D341Med (cell line): ENCODE data around the gene NR0B2.
"Not testable (repeated sequence)": the region's sequence is repeated elsewhere in the genome, so short reads cannot be mapped to it uniquely, and the experiment has no call there.

Experiments
- DNase-seq: peaks from one replicate; pipeline ENCODE4 v3.0.0; 2012; ENCODE audit warnings: low spot score

NR0B2 gene

GRCh38 chr1:26913754-26914619 is at the start of gene NR0B2:
Gene NR0B2 (minus strand): TSS chr1:26913975. CDS start chr1:26913940, 35 bp downstream.
- no peak for DNase-seq

GRCh38 chr1:26961826-26962225 is 48.1 kb upstream of the NR0B2 start:
- DNase-seq = no peak

DNA sequence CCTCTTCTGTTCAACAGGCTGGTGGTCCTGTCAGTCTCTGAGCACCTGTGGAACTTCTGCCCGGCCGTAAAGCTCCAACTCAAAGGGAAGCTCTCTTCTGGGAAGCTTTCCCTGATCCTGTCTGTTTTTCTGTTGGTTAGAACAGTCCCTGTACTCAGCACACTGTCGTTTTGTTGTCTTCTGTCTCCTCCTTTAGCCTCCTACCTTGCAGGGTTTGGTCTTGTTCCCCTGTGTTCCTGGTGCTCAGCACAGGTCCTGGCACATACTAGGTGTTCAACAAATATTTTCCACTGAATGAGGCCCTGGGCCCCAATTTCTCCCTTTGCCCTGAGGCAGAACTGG is 46.8 kb upstream of the NR0B2 start:
- no peak for DNase-seq

DNA sequence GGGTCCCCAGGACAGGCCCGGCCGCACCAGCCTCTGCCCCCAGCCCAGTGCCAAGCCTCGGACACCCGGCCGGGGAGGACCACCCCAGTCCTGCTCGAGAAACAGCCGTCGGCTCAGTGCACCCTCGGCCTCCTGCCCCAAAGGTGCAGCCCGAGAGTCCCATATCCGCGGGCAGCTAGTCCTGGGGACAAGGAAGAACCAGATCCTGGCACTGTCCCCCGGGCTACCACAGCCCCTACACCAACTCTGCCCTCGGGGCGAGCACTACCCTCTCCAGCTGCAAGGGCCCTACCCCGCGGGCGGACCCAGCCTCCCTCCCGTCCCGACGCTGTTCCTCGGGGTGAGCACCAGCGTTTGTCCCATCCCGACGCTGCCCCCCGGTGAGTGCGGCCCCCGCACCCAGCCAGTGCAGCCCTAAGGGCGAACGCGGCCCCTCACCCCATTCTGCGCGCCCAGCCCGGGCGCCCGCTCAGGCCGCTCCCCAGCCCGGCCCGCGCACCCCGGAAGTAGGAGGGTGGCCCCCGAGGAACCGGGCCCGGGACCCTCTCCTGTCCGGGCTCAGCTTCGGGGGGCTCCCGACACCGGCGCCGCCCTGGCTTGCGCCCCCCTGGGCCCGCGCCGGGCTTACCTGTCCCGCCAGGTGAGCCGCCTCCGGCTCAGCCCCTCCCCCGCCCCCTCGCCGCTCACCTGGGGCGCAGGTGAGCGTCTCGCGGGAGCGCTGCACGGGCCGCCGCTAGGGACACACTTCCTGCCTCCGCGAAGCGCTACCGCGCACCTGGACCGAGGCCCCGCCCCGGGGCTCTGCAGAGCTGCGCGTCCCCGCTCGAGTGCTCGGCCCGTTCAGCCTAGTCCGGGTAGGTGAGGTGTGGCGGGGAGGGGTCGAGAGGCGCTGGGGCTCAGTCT is 46.2 kb upstream of the NR0B2 start, which contains the start of gene KDF1:
KDF1 (minus strand) TSS at position 747 of the 903 bp plus-strand sequence. CDS start 8,088 bp downstream, outside the sequence.
- no peak for DNase-seq

DNA sequence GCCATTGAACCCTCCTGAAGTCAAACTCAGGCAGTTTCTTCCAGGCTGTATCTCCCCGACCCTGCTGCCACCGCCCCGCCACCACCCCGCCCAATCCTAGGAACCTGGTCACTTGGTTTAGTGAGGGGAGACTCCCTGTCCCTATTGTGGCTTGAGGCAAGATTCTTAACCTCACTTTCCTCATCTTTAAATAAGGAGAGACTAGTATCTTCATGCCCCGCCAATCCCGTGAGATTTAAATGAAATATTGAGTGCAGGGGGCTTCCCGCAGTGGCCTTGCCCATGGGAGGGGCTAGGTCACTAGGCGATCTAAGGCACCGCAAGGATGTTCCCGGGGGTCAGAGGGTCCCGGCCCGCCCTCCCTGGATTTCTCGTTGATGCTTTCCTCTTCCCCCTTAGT is 45.5 kb upstream of the NR0B2 start:
- no peak for DNase-seq

GRCh38 chr1:26957306-26957705 is 43.5 kb upstream of the NR0B2 start:
- no peak for DNase-seq

DNA sequence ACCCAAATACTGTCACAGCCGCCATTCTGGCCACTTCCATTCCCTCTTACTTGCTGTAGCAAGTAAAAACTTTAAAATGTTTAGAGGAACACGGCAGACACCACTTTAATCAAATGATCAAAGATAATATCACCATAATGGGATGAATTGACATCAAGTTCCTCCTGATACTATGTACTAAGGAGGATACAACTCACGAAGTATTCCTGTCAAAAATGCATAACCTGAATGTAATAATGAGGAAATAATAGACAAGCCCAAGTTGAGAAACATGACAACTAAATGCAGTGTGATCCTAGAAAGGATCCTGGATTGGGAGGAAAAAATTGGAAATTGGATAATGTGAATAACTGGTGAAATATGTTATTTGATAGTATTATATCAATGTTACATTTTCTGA is 42.5 kb upstream of the NR0B2 start:
- DNase-seq = no peak

DNA sequence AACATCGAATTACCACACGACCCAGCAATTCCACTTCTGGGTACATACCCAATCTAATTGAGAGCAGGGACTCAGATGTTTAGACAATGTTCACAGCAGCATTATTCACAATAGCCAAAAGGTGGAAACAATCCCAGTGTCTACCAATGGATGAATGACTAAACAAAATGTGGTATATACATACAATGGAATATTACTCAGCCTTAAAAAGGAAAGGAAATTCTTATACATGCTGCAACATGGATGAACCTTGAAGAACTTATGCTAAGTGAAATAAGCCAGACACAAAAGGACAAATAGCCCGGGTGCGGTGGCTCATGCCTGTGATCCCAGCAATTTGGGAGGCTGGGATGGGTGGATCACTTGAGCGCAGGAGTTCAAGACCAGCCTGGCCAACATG is 39.6 kb upstream of the NR0B2 start:
- DNase-seq = no peak

GRCh38 chr1:26951821-26952497 is 38.2 kb upstream of the NR0B2 start:
- no peak for DNase-seq

- DNase-seq = peak; percentile 22
Measured at GRCh38 chr1:26951216-26951615, 37.4 kb upstream of the NR0B2 start.

- no peak for DNase-seq
Measured at GRCh38 chr1:26950602-26951001, 36.8 kb upstream of the NR0B2 start.

- DNase-seq = no peak
Measured at GRCh38 chr1:26949926-26950319, 36.1 kb upstream of the NR0B2 start.

DNA sequence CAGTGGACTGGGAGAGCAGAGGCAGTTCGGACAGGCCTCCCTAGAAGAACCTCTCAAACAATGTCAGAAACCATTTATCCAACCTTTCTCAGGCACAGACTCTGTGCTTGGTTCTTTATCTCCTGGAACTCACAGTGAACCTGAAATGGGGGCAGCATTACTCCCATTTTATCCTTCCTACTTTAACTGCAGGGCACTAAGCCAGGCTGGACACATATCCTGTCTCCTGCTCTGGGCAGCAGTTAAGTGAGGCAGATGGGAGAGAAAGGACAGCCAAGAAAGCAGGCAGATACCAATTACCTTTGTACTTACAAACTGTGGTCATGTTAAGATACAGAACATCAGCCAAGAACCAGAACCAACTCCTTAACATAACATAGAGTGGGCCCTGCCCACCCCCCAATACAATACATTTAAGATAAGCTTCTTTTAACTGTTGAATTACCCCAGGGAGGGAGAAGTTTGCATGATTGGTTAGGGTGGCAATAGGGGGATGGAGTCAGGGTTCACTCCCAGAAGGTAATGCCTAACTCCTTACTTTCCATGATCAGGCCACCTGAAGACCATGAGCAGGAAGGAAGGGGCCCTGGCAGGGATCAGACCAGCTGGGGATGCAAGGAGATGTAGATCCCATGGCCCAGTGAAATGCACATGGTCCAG is 35.6 kb upstream of the NR0B2 start:
- no peak for DNase-seq

DNA sequence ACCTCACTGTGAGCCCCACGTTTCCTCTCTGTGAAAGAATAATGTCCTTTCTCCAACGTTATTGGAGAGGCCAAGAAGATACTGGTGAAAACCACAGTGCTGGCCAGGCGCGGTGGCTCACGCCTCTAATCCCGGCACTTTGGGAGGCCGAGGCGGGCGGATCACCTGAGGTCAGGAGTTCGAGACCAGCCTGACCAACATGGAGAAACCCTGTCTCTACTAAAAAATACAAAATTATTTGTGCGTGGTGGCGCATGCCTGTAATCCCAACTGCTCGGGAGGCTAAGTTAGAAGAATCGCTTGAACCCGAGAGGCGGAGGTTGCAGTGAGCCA is 34.9 kb upstream of the NR0B2 start:
- not testable (repeated sequence) for DNase-seq

- no peak for DNase-seq
Measured at GRCh38 chr1:26946270-26946669, 32.5 kb upstream of the NR0B2 start.

- DNase-seq = no peak
Measured at GRCh38 chr1:26945728-26946127, 32.0 kb upstream of the NR0B2 start.

GRCh38 chr1:26945138-26945537 is 31.4 kb upstream of the NR0B2 start:
- DNase-seq = no peak

DNA sequence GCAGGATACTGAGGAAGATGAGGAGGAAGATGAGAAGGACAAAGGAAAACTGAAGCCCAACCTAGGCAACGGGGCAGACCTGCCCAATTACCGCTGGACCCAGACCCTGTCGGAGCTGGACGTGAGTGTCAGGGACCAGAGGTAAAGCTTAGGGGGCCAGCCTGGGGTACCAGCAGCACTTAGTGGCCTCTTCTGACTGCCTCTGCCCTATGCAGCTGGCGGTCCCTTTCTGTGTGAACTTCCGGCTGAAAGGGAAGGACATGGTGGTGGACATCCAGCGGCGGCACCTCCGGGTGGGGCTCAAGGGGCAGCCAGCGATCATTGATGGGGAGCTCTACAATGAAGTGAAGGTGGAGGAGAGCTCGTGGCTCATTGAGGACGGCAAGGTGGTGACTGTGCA is 28.9 kb upstream of the NR0B2 start:
- no peak for DNase-seq

- no peak for DNase-seq
Measured at GRCh38 chr1:26941311-26941710, 27.5 kb upstream of the NR0B2 start.

DNA sequence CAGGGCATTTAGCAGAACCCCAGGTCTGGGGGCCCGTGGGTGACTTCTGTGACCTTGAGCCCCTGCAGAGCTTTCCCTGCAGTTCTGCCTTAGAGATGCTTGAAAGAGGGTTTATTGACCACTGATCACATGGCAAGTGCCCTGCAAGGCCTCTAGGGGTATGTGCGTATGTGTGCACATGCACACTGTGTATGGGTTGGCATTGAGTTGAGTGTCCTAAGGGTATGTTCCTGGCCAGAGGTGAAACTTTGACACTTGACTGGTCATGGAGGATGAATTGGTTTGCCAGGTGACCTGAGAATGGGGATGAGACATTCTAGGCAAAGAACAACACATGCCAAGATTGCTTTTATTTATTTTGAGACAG is 24.9 kb upstream of the NR0B2 start:
- no peak for DNase-seq

- no peak for DNase-seq
Measured at GRCh38 chr1:26938004-26938658, 24.4 kb upstream of the NR0B2 start.

- DNase-seq = no peak
Measured at GRCh38 chr1:26936823-26937222, 23.0 kb upstream of the NR0B2 start.
